Neuronal stem cell (in vitro differentiated cells): ENCODE measurements around the gene CSMD2.

Experiments used
- DNase-seq: peaks from one replicate; pipeline ENCODE4 v3.0.0-alpha.2; 2013; ENCODE audit warnings: low spot score
- H2AFZ ChIP-seq: one replicate; pipeline ENCODE4 v1.6.1; 2013; ENCODE audit warnings: mild to moderate bottlenecking, low read length, inconsistent platforms
- H2AK5ac ChIP-seq: 2 replicates; pipeline ENCODE4 v1.6.1; 2013; ENCODE audit warnings: low read depth, mild to moderate bottlenecking, inconsistent platforms, low read length, moderate library complexity, mixed read lengths
- H2BK120ac ChIP-seq: 2 replicates; pipeline ENCODE4 v1.6.1; 2013; ENCODE audit warnings: low read depth, mild to moderate bottlenecking, inconsistent platforms, low read length, moderate library complexity, mixed read lengths
- H2BK12ac ChIP-seq: one replicate; pipeline ENCODE4 v1.6.1; 2013; ENCODE audit warnings: low read length, inconsistent platforms
- H2BK15ac ChIP-seq: 2 replicates; pipeline ENCODE4 v1.6.1; 2013; ENCODE audit warnings: mild to moderate bottlenecking, low read length, inconsistent platforms, mixed read lengths
- H2BK5ac ChIP-seq: one replicate; pipeline ENCODE4 v1.6.1; 2013; ENCODE audit warnings: inconsistent platforms, mild to moderate bottlenecking, low read length, moderate library complexity
- H3K14ac ChIP-seq: one replicate; pipeline ENCODE4 v1.6.1; 2013; ENCODE audit warnings: low read length, inconsistent platforms
- H3K18ac ChIP-seq: 2 replicates; pipeline ENCODE4 v1.6.1; 2013; ENCODE audit warnings: low read length, inconsistent platforms
- H3K23ac ChIP-seq: 2 replicates; pipeline ENCODE4 v1.6.1; 2013; ENCODE audit warnings: low read depth, mild to moderate bottlenecking, mixed read lengths, low read length, inconsistent platforms; ENCODE audit not compliant: poor library complexity
- H3K27ac ChIP-seq: replicated peaks from 3 replicates; pipeline ENCODE4 v1.5.1; 2013; ENCODE audit warnings: low read length, inconsistent platforms
- H3K27me3 ChIP-seq, 3 experiments: 2 replicates each; pipeline ENCODE4 v1.6.1; 2013; ENCODE audit warnings: low read length in 3 of 3, mild to moderate bottlenecking in 2 of 3, inconsistent platforms in 1 of 3, low read depth in 1 of 3, mixed read lengths in 1 of 3, moderate library complexity in 1 of 3; ENCODE audit not compliant: control insufficient read depth in 3 of 3, insufficient read depth in 3 of 3
- H3K36me3 ChIP-seq, 2 donors: replicated peaks in 1 of 2; 2 replicates each; pipeline ENCODE4 v1.6.1; 2013; ENCODE audit warnings: low read length in 2 of 2; ENCODE audit not compliant: control insufficient read depth in 2 of 2, insufficient read depth in 2 of 2
- H3K4ac ChIP-seq: 2 replicates; pipeline ENCODE4 v1.6.1; 2013; ENCODE audit warnings: inconsistent platforms, mild to moderate bottlenecking, low read length, moderate library complexity
- H3K4me1 ChIP-seq, 2 donors: 1 replicate in 1 of 2; 2 replicates in 1 of 2; pipeline ENCODE4 v1.6.1; 2013; ENCODE audit warnings: low read length in 2 of 2, low read depth in 1 of 2; ENCODE audit not compliant: control insufficient read depth in 2 of 2, insufficient read depth in 1 of 2
- H3K4me2 ChIP-seq: one replicate; pipeline ENCODE4 v1.6.1; 2013; ENCODE audit warnings: mild to moderate bottlenecking, low read length, inconsistent platforms; ENCODE audit not compliant: insufficient read depth, poor library complexity, severe bottlenecking
- H3K4me3 ChIP-seq, 2 donors: 2 replicates each; pipeline ENCODE4 v1.5.1; 2013; ENCODE audit warnings: low read length in 2 of 2, mild to moderate bottlenecking in 2 of 2, inconsistent platforms in 1 of 2, moderate library complexity in 1 of 2
- H3K79me1 ChIP-seq: one replicate; pipeline ENCODE4 v1.6.1; 2013; ENCODE audit warnings: low read depth, mild to moderate bottlenecking, inconsistent platforms, low read length, moderate library complexity
- H3K9ac ChIP-seq: one replicate; pipeline ENCODE4 v1.6.1; 2013; ENCODE audit warnings: mild to moderate bottlenecking, low read depth, low read length, inconsistent platforms; ENCODE audit not compliant: poor library complexity
- H3K9me3 ChIP-seq, 2 donors: replicated peaks in 1 of 2; 2 replicates each; pipeline versions ENCODE3 to v1.6.1; 2013; ENCODE audit warnings: low read length in 2 of 2, mild to moderate bottlenecking in 2 of 2, inconsistent platforms in 1 of 2, low read depth in 1 of 2, mixed read lengths in 1 of 2, moderate library complexity in 1 of 2; ENCODE audit not compliant: control insufficient read depth in 2 of 2, insufficient read depth in 1 of 2
- H4K8ac ChIP-seq: one replicate; pipeline ENCODE4 v1.6.1; 2013; ENCODE audit warnings: low read depth, mild to moderate bottlenecking, inconsistent platforms, low read length, moderate library complexity
- H4K91ac ChIP-seq: one replicate; pipeline ENCODE4 v1.6.1; 2013; ENCODE audit warnings: low read length, low read depth, mild to moderate bottlenecking, inconsistent platforms; ENCODE audit not compliant: poor library complexity
- WGBS, 2 donors: extraction: QIAGEN DNeasy Blood & Tissue Kit; methylation state at CpG; one replicate each; pipeline ENCODE4 v1.1.7; 2013; ENCODE audit warnings: missing lambda C conversion rate in 2 of 2, mixed read lengths in 1 of 2; ENCODE audit not compliant: insufficient read length in 2 of 2, insufficient replicate concordance in 1 of 2; ENCODE audit errors: extremely low coverage in 2 of 2; 5-methylcytosine and 5-hydroxymethylcytosine counted together

Gene CSMD2

DNA sequence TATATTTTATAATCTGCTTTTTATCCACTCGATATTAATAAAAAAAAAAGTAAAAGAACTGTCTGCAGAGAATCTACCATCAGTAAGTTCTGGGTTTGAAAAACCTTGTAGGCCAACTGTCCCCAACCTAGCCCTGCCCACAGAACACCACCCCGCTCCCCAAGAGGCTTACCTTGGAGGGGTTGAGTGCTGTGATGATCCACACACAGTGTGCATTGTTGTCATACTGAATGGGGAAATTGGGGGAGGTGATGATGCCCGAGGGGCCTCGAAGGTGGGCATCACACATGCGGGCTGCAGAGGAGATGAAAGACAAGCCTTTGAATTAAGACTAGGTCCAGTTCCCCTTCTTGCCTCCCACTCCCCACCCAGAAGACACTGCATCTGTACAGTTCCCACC is 354.5 kb downstream of the CSMD2 start:
- H2BK5ac ChIP-seq = no peak overlapping the region
- H3K14ac ChIP-seq = no peak overlapping the region
- no peaks in the 10 kb centered on the region for H3K27me3 ChIP-seq
- H3K4me2 ChIP-seq = no peak overlapping the region
- no peaks in the 10 kb centered on the region for H3K36me3 ChIP-seq
- peaks cover 0 to 1% of the 10 kb centered on the region in 2 donors for H3K9me3 ChIP-seq
- peak overlapping the region; percentile 38 for H3K18ac ChIP-seq
- no peak overlapping the region for H2BK15ac ChIP-seq
- no peak overlapping the region for H3K23ac ChIP-seq
- no peak overlapping the region for H3K4ac ChIP-seq
- no peak overlapping the region for H2BK12ac ChIP-seq
- H3K4me3 ChIP-seq = no peak overlapping the region
- no peak overlapping the region for H4K91ac ChIP-seq
- no peak overlapping the region for H2AK5ac ChIP-seq
- no CpG with 5 or more reads among the region's 5 CpGs for WGBS, 2 donors
- no peaks in the 10 kb centered on the region for H3K4me1 ChIP-seq
- H4K8ac ChIP-seq = no peak overlapping the region
- no peak overlapping the region for H3K27ac ChIP-seq
- H2BK120ac ChIP-seq = no peak overlapping the region
- H2AFZ ChIP-seq = no peak overlapping the region
- H3K79me1 ChIP-seq = no peaks in the 10 kb centered on the region
- no peak overlapping the region for H3K9ac ChIP-seq
- DNase-seq = no peak

GRCh38 chr1:33805988-33806387 is 359.0 kb downstream of the CSMD2 start:
- H2BK15ac ChIP-seq = no peak overlapping the region
- H2BK5ac ChIP-seq = no peak overlapping the region
- DNase-seq = no peak
- no CpG with 5 or more reads among the region's 3 CpGs for WGBS, 2 donors
- no peaks in the 10 kb centered on the region for H3K36me3 ChIP-seq
- no peak overlapping the region for H2AFZ ChIP-seq
- H3K23ac ChIP-seq = no peak overlapping the region
- H3K18ac ChIP-seq = no peak overlapping the region
- H3K4me2 ChIP-seq = no peak overlapping the region
- peaks cover 0 to 1% of the 10 kb centered on the region in 2 donors for H3K9me3 ChIP-seq
- H4K8ac ChIP-seq = no peak overlapping the region
- H2BK120ac ChIP-seq = no peak overlapping the region
- no peaks in the 10 kb centered on the region for H3K4me1 ChIP-seq
- H4K91ac ChIP-seq = no peak overlapping the region
- H3K4me3 ChIP-seq = no peak overlapping the region
- no peaks in the 10 kb centered on the region for H3K79me1 ChIP-seq
- no peak overlapping the region for H3K27ac ChIP-seq
- no peak overlapping the region for H2BK12ac ChIP-seq
- H3K27me3 ChIP-seq = no peaks in the 10 kb centered on the region
- no peak overlapping the region for H3K4ac ChIP-seq
- H3K14ac ChIP-seq = no peak overlapping the region
- H3K9ac ChIP-seq = no peak overlapping the region
- no peak overlapping the region for H2AK5ac ChIP-seq

- no peak overlapping the region for H3K14ac ChIP-seq
- no peak overlapping the region for H3K18ac ChIP-seq
- DNase-seq = no peak
- no peaks in the 10 kb centered on the region for H3K36me3 ChIP-seq
- no peak overlapping the region for H2AK5ac ChIP-seq
- H3K4me1 ChIP-seq = no peaks in the 10 kb centered on the region
- no peak overlapping the region for H3K27ac ChIP-seq
- no peaks in the 10 kb centered on the region for H3K79me1 ChIP-seq
- no peak overlapping the region for H2AFZ ChIP-seq
- no peak overlapping the region for H3K4me3 ChIP-seq
- H3K4me2 ChIP-seq = no peak overlapping the region
- no peak overlapping the region for H2BK12ac ChIP-seq
- no peak overlapping the region for H3K23ac ChIP-seq
- H3K9ac ChIP-seq = no peak overlapping the region
- no peak overlapping the region for H3K4ac ChIP-seq
- no CpG with 5 or more reads among the region's 2 CpGs for WGBS, 2 donors
- no peaks in the 10 kb centered on the region for H3K27me3 ChIP-seq
- no peak overlapping the region for H4K8ac ChIP-seq
- H2BK120ac ChIP-seq = no peak overlapping the region
- H2BK5ac ChIP-seq = no peak overlapping the region
- H3K9me3 ChIP-seq = peaks cover 0 to 4% of the 10 kb centered on the region in 2 donors
- H2BK15ac ChIP-seq = no peak overlapping the region
- H4K91ac ChIP-seq = no peak overlapping the region
Observed at GRCh38 chr1:33802268-33802667, 362.8 kb downstream of the CSMD2 start.

GRCh38 chr1:33797849-33798248 is 367.2 kb downstream of the CSMD2 start:
- no peaks in the 10 kb centered on the region for H3K4me1 ChIP-seq
- no peak overlapping the region for H4K8ac ChIP-seq
- H2BK120ac ChIP-seq = no peak overlapping the region
- no peaks in the 10 kb centered on the region for H3K79me1 ChIP-seq
- H3K14ac ChIP-seq = no peak overlapping the region
- no peak overlapping the region for H3K4ac ChIP-seq
- DNase-seq = no peak
- H3K27me3 ChIP-seq = no peaks in the 10 kb centered on the region
- no peak overlapping the region for H2BK12ac ChIP-seq
- no peaks in the 10 kb centered on the region for H3K36me3 ChIP-seq
- H3K9me3 ChIP-seq = peaks cover 0 to 5% of the 10 kb centered on the region in 2 donors
- H2AFZ ChIP-seq = no peak overlapping the region
- no peak overlapping the region for H2BK15ac ChIP-seq
- H2BK5ac ChIP-seq = no peak overlapping the region
- WGBS, 2 donors = no CpG with 5 or more reads among the region's 6 CpGs
- no peak overlapping the region for H3K27ac ChIP-seq
- no peak overlapping the region for H3K23ac ChIP-seq
- H3K18ac ChIP-seq = no peak overlapping the region
- no peak overlapping the region for H3K9ac ChIP-seq
- no peak overlapping the region for H2AK5ac ChIP-seq
- no peak overlapping the region for H3K4me3 ChIP-seq
- H3K4me2 ChIP-seq = no peak overlapping the region
- H4K91ac ChIP-seq = no peak overlapping the region
